WI38 (cell line): ENCODE results near the gene ARHGDIA.

Experiments used
- H3K4me3 ChIP-seq: 2 replicates; pipeline ENCODE4 v1.5.1; 2011; ENCODE audit warnings: low read depth, mild to moderate bottlenecking, control low read depth, low read length
- CTCF ChIP-seq: IDR thresholded peaks from 2 replicates; pipeline ENCODE4 v1.5.1; 2012; ENCODE audit warnings: low read depth, mild to moderate bottlenecking, control low read depth, low read length

Gene ARHGDIA

GRCh38 chr17:81913394-81914102 is 42.4 kb upstream of the ARHGDIA start:
- no peak for TF ChIP-seq CTCF
- H3K4me3 ChIP-seq, result no peak overlapping the region

GRCh38 chr17:81912441-81913309 is 41.5 kb upstream of the ARHGDIA start:
- TF ChIP-seq CTCF, result no peak
- H3K4me3 ChIP-seq, result no peak overlapping the region

GRCh38 chr17:81911969-81912368 is 40.8 kb upstream of the ARHGDIA start:
- no peak overlapping the region for H3K4me3 ChIP-seq
- no peak for TF ChIP-seq CTCF

GRCh38 chr17:81911277-81911961 is 40.3 kb upstream of the ARHGDIA start, which contains the start of gene PCYT2:
PCYT2 (minus strand) TSS chr17:81911399; CDS start chr17:81911355, 44 bp downstream.
- peak within 1 kb of the TSS; percentile 76 for H3K4me3 ChIP-seq
- no peak for TF ChIP-seq CTCF

- TF ChIP-seq CTCF, result no peak
Measured at GRCh38 chr17:81910840-81911276, 39.7 kb upstream of the ARHGDIA start.

GRCh38 chr17:81909966-81910839 is 39.1 kb upstream of the ARHGDIA start:
- peak overlapping the region; percentile 76 for H3K4me3 ChIP-seq
- TF ChIP-seq CTCF, result no peak

More at GRCh38 chr17:81910840-81911276, 39.7 kb upstream of the ARHGDIA start:
- H3K4me3 ChIP-seq, result peak overlapping the region; percentile 76
